ENCODE results near the gene MTMR2.

Gene MTMR2

DNA sequence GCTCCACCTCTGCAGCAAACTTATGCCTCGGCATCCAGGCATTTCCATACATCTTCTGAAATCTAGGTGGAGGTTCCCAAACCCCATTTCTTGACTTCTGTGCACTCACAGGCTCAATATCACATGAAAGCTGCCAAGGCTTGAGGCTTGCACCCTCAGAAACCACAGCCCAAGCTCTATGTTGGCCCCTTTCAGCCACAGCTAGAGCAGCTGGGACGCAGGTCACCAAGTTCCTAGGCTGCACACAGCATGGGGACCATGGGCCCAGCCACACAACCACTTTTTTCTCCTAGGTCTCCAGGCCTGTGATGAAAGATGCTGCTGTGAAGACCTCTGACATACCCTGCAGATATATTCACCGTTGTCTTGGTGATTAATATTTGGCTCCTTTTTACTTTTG lies 24.7 kb upstream of the MTMR2 start:
- H3K36me3 ChIP-seq: no peaks in the 10 kb centered on the region
- no peak overlapping the region for H3K27ac ChIP-seq
- DNase-seq: no peak
- no peak overlapping the region for H3K4me3 ChIP-seq (ENCODE audit: low read depth, low read length)
- TF ChIP-seq, protein P1, sequence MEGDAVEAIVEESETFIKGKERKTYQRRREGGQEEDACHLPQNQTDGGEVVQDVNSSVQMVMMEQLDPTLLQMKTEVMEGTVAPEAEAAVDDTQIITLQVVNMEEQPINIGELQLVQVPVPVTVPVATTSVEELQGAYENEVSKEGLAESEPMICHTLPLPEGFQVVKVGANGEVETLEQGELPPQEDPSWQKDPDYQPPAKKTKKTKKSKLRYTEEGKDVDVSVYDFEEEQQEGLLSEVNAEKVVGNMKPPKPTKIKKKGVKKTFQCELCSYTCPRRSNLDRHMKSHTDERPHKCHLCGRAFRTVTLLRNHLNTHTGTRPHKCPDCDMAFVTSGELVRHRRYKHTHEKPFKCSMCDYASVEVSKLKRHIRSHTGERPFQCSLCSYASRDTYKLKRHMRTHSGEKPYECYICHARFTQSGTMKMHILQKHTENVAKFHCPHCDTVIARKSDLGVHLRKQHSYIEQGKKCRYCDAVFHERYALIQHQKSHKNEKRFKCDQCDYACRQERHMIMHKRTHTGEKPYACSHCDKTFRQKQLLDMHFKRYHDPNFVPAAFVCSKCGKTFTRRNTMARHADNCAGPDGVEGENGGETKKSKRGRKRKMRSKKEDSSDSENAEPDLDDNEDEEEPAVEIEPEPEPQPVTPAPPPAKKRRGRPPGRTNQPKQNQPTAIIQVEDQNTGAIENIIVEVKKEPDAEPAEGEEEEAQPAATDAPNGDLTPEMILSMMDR (IDR thresholded peaks at IDR 0.05; ENCODE audit: low read depth, low read length): no peak
- H3K27me3 ChIP-seq (ENCODE audit: insufficient read depth, low read depth, severe bottlenecking): no peaks in the 10 kb centered on the region
- H3K9me3 ChIP-seq (ENCODE audit: severe bottlenecking): peaks cover 12% of the 10 kb centered on the region

DNA sequence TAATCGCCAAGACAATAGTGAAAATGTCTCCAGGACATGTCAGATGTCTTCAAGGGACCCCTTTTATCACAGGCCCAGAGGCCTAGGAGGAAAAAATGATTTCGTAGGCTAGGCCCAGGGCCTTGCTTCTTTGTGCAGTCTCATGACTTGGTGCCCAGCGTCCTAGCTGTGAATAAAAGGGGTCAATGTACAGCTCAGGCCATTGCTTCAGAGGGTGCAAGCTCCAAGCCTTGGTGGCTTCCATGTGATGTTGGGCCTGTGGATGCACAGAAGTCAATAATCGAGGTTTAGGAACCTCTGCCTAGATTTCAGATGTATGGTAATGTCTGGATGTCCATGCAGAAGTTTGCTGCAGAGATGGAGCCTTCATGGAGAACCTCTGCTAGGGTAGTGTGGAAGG lies 20.7 kb upstream of the MTMR2 start:
- TF ChIP-seq, protein P1 (IDR thresholded peaks at IDR 0.05; ENCODE audit: low read depth, low read length): no peak
- H3K36me3 ChIP-seq: no peaks in the 10 kb centered on the region
- peaks cover 12% of the 10 kb centered on the region for H3K9me3 ChIP-seq (ENCODE audit: severe bottlenecking)
- no peaks in the 10 kb centered on the region for H3K27me3 ChIP-seq (ENCODE audit: insufficient read depth, low read depth, severe bottlenecking)
- DNase-seq: no peak
- no peak overlapping the region for H3K4me3 ChIP-seq (ENCODE audit: low read depth, low read length)
- H3K27ac ChIP-seq: no peak overlapping the region

DNA sequence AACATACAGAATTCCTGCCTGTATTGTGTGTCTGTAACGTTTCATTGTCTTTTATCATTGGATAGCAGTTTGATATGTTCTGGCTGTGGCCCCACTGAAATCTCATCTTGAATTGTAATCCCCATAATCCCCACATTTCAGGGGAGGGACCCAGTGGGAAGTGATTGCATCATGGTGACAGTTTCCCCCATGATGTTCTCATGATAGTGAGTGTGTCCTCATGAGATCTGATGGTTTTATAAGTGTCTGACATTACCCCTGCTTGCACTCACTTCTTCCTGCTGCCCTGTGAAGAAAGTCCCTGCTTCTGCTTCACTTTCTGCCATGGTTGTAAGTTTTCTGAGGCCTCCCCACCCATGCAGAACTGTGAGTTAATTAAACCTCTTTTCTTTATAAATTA lies 19.6 kb upstream of the MTMR2 start:
- TF ChIP-seq, protein P1 (IDR thresholded peaks at IDR 0.05; ENCODE audit: low read depth, low read length): no peak
- no peaks in the 10 kb centered on the region for H3K27me3 ChIP-seq (ENCODE audit: insufficient read depth, low read depth, severe bottlenecking)
- H3K36me3 ChIP-seq: no peaks in the 10 kb centered on the region
- peaks cover 8% of the 10 kb centered on the region for H3K9me3 ChIP-seq (ENCODE audit: severe bottlenecking)
- no peak for DNase-seq
- no peak overlapping the region for H3K27ac ChIP-seq
- no peak overlapping the region for H3K4me3 ChIP-seq (ENCODE audit: low read depth, low read length)

DNA sequence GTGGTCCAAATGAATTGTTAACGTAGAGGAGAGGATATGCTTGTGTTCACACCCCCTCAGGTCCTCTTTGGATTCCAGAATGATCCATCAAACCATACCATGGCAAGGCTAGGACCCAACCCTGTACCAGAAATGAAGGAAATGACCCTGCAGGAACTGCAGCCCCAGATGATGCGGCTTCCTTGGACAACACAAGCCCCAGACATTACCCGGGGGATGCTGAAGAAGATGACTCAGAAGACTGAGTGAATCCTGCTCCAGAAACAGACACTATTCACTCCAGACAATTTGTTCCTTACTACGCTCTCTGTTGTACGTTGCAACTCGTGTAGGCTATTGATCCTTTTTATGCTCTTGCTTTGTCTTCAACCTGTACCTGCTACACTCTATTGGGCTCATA lies 15.2 kb upstream of the MTMR2 start:
- Histone ChIP-seq H3K36me3 (no peaks in the 10 kb centered on the region), H3K9me3 (ENCODE audit: severe bottlenecking) (no peaks in the 10 kb centered on the region), H3K27me3 (ENCODE audit: insufficient read depth, low read depth, severe bottlenecking) (no peaks in the 10 kb centered on the region), H3K4me3 (ENCODE audit: low read depth, low read length) (no peak overlapping the region), H3K27ac (no peak overlapping the region)
- DNase-seq: no peak
- TF ChIP-seq, protein P1 (IDR thresholded peaks at IDR 0.05; ENCODE audit: low read depth, low read length): no peak

DNA sequence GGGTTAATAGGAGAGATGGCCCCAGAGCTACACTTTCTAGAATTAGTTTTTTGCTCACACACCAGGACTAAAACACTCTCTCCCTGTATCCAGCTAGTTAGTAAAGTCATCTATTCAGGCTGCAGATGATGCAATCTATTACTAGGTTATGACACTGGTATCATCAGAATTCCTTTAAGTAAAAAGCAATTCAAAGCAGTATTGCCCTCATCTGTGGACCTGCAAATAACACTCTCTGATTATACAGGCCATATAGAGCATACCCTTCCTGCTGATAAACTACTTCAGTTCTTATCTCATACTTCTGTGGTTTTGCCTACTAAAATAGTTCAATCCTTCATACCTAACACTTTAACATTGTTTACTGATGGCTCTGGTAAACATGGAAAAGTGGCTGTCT lies 13.5 kb upstream of the MTMR2 start:
- TF ChIP-seq, protein P1 (IDR thresholded peaks at IDR 0.05; ENCODE audit: low read depth, low read length): no peak
- no peaks in the 10 kb centered on the region for H3K36me3 ChIP-seq
- no peak overlapping the region for H3K4me3 ChIP-seq (ENCODE audit: low read depth, low read length)
- H3K9me3 ChIP-seq (ENCODE audit: severe bottlenecking): no peaks in the 10 kb centered on the region
- H3K27me3 ChIP-seq (ENCODE audit: insufficient read depth, low read depth, severe bottlenecking): no peaks in the 10 kb centered on the region
- no peak overlapping the region for H3K27ac ChIP-seq
- DNase-seq: no peak

DNA sequence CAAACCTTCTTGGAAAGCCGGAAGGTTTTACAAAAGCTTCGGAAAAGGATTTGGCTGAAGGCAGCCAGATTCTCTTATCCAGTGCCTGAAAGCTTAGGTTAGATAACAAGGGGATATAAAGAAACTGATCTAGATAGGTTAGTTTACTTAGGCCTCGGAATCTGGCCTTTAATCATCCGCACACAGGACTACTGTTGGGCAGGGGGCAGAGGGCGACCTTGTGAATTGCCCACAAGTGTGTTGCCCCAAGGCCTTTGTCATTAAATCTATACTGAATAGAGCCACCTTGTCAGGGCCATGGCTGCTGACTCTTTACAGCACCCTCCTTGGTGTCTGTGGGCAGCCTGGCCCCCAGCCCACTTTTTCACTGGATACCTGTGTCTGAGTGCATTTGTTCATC lies 9.7 kb upstream of the MTMR2 start:
- DNase-seq: no peak
- H3K36me3 ChIP-seq: no peaks in the 10 kb centered on the region
- H3K9me3 ChIP-seq (ENCODE audit: severe bottlenecking): peaks cover 3% of the 10 kb centered on the region
- H3K27me3 ChIP-seq (ENCODE audit: insufficient read depth, low read depth, severe bottlenecking): no peaks in the 10 kb centered on the region
- no peak overlapping the region for H3K27ac ChIP-seq
- no peak overlapping the region for H3K4me3 ChIP-seq (ENCODE audit: low read depth, low read length)
- TF ChIP-seq, protein P1 (IDR thresholded peaks at IDR 0.05; ENCODE audit: low read depth, low read length): no peak
